NCI-H128 (cell line): ENCODE data around the gene CD69.

Experiments
- DNase-seq: peaks from one replicate; lab custom pipeline; 2025; ENCODE audit not compliant: unreplicated experiment; lab: John Stamatoyannopoulos, UW

The CD69 gene

DNA sequence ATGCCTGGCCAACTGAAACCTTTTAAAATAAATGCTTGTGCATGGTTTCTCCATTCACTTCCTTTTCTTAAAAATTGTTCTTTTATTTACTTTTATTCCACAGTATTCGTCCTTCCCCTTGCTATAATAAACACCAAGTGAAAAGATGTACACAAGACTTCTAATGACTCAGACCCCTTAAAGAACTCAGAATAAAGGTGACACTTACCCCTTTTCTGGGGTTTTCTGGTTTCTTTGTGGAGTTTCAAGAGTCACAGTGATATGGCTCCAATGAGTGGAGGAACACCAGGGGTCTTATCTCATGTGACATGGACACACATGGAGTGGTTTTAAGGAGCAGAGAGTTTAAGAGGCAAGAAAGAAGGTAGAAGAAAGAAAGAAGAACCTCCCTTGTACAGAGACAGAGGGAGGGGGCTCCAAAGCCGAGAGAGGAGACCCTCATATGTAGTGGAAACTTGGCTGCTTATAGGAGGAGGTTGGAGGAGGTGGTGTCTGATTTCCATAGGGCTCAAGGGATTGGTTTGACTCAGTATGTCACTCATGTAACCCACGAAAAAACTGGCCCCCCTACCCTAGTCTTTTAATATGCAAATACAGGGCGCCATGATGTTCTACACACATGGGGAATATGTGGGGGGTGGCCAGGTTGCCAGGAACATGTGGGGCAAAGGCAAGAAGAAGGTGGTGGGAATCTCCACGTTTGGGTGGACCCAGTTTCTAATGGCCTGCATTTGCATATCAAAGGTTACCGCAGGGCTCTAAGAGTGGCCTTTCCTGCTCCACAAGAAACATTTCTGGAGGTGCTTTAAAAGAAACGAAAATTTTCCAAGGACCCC is 22.1 kb upstream of the CD69 start:
- no peak for DNase-seq

- DNase-seq = no peak
Measured at GRCh38 chr12:9781360-9781759, 20.7 kb upstream of the CD69 start.

GRCh38 chr12:9779209-9779608 is 18.5 kb upstream of the CD69 start:
- no peak for DNase-seq

GRCh38 chr12:9776781-9777180 is 16.1 kb upstream of the CD69 start:
- DNase-seq = no peak

DNA sequence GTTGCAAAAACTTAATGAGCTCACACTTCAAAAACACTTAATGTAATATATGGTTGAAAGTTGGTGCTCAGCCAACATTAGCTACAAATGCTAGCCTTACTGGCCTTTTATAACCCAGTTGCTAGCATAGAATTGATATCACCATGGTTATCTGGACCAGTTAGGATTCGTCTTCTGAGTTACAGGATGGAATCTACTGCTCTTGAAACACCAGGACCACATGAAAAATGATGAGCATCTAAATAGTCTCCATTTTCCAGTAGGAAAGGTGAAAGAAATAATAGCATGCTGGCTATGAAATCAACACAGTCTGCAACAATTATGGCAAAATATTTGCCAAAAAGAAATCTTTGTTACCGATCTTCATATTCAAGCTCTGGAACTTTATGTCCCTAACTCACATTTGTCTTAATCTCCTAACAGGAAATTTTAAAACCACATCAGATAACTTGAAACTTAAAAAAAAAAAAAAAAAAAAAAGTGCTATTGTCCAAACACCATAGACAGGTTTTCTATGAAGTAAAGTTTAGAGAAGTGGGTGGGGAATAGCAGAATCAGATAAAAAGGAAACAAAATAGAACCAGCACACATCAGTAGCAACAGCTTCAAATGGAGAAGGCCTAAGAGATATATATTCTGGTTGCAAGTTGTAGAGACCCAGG is 12.6 kb upstream of the CD69 start:
- DNase-seq = no peak

- no peak for DNase-seq
Measured at GRCh38 chr12:9763025-9763424, 2.3 kb upstream of the CD69 start.

DNA sequence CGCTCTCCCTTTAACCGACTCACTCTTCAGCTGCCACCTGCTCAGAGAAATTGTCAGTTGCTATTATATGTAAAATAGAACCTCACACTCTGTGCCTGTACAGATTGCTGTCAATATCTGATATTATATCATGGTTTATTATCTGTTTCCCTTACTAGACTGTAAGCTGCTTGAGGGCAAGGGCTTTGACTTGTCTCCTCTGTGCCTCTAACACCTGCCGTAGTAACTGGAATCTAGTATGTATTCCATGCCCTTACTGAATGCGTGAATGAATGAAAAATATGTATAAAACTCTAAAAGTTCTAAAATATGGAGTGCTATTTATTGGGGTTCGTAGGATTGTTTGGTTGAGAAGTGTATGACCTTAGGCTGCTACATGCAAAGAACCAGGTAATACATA is 1.7 kb upstream of the CD69 start:
- no peak for DNase-seq

- no peak for DNase-seq
Measured at GRCh38 chr12:9761419-9761781, 699 bp upstream of the CD69 start.

GRCh38 chr12:9760120-9760519 is 581 bp downstream of the CD69 start:
- no peak for DNase-seq

DNA sequence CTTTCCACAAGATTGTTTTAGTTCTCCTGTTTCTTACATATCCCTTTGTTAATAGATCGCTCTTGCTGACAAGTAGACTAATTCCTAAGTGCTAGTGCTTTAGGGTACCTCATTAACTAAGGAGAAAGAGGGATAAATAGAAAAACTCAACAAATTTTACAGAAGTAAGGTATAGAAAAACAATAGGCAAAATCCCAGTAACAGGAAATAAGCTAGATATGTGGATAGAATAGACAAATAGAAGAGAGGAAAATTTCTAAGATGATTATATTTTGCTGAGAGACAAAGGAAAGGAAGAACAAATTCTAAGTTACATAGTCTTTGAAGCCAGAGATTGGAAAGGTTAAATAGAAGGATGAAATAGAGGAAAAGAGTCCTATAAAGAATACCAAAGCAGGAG is 1.0 kb downstream of the CD69 start:
- DNase-seq = no peak

DNA sequence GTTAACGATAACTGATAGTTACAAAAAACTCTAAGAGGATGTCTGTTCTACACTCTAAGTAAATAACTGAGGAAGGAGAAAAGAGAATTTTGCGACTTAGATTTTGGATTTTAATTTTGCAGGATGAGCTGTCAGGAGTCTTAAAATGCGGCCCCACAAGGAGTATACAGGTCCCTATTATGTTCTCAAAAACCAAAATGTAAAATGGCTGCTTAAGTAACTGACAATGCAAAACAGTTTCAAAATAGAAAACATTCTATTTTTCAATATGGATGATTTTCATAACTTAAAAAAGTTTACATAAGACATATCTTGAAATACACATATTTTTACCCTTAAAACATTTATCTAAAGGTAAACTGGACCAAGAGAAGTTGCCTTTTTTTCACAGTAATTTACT is 2.6 kb downstream of the CD69 start:
- DNase-seq = no peak

- no peak for DNase-seq
Measured at GRCh38 chr12:9757433-9758025, 3.2 kb downstream of the CD69 start.

- DNase-seq = no peak
Measured at GRCh38 chr12:9756706-9757105, 4.0 kb downstream of the CD69 start.

DNA sequence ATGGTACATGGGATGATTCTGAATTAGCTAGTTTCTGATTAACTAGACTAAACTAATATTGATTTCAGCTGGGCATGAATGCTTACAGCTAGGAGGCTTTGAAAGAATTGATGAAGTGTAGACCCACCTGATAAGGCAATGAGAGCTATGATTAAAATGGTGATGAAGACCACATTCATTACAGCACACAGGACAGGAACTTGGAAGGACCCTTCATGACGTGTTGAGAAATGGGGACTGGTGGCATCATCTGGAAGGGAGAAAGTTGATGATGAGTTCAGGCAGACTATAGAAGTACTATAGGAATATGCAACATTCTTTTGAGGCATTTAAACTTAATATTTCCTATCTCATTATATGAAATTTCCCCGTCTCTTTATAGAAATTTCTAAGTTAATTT is 4.5 kb downstream of the CD69 start:
- no peak for DNase-seq

GRCh38 chr12:9755567-9755966 is 5.1 kb downstream of the CD69 start:
- DNase-seq = no peak

DNA sequence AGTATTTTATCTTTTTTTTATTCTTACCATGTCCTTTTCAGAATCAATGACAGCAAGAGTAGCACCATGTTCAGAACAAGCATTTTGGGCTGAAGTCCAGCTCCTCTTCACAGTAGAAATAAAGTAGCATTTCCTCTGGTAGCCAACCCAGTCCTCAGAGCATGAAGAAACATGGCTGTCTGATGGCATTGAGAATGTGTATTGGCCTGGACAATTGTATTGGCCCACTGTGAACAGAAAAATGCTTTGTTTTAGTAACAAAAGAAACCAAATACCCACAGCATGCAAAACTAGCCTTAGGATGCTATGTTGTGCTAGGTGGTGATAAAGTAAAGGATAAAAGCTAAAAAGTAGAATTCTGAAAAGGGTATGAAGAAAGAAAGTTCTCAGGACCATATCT is 5.7 kb downstream of the CD69 start:
- DNase-seq = no peak

DNA sequence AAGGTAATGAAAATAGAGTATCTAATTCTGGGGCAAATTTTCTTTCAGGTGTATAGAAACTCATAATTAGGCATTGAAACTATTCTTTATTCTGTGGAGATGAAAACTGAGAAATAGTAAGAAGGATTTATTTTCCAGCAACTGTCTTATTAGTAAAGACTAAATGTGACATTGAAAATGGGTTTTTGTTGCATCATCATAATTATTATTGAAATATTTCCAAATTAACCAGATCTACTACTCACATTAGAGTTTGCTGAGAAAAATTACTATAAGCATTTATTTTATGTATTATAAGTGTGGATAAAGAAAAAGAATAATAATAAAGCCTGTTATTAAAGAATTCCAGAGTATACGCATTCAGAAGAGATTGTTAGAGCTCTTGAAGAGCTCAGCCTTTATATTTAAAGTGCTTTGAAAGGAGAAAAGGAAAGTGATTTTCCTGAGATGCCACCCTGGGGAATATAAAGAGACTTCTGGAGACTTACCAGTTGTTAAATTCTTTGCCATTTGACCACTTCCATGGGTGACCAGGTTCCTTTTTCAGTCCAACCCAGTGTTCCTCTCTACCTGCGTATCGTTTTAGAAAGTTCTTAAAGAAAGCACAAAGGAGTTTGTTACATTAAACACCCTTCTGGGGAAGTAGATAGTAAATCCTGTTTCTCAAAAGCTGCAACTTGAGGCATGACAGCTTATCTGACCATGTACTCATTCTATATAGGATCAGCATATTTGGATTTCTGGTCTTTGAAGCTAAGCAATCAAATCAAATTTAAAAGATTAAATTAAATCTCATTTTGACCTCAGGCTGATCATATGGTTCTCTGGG is 6.4 kb downstream of the CD69 start:
- no peak for DNase-seq

- DNase-seq = no peak
Measured at GRCh38 chr12:9753498-9753897, 7.2 kb downstream of the CD69 start.

- DNase-seq = no peak
Measured at GRCh38 chr12:9753073-9753472, 7.6 kb downstream of the CD69 start.

DNA sequence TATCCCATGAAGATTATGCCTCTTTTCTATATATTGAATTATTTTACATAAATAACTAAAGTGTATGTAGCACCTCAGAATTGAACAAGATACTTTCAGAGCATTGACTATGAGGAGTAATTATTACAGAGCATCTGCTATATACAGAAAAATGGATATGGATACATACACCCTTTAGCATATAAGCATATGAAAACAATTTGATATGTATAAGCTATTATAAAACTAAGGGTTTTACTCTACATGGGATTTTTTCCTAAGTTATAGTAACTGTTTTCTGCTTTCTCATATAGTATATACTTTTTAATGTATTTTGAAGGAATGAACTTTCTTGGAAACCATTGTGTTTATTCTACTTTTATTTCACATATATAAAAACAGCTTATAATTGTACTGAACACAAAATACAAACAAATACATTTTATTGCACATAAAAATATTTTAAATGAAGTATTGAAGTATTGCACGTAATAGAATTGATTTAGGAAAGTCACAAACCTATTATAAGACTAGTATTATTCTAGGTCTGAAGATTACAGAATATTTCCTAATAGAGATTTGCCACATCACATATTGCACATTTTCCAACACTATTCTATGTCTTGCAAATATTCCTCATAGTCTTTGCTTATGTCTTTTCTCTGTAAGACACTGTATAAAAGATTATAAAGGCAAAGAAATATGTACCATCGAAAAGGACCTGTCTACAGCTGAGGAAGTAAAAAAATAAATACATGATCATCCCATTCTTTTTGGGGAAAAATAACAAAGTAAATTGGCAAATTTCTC is 8.4 kb downstream of the CD69 start:
- no peak for DNase-seq
